Eye (tissue), 1 donor: ENCODE data around the gene SUN2.

Source experiments
- DNase-seq: peaks from one replicate; pipeline ENCODE4 v3.0.0-alpha.2; 2015

Gene SUN2

DNA sequence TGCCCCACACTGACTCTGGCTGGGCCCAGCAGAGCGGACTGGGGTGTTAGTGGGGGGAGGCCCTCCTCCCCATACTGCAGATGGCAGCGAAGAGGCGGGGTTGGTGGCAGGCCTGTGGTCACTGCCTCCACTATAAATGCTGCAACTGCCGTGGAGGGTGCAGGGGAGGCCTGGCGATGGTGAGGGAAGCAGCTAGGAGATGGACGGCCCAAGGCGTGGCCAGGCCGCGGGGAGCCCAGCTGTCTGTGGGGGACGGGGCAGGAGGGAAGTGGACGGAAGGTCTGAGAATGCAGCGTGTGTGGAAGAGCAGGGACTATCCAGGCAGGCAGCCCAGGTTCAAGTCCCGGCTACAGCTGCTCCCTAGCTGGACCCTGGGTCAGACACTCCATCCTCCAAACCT is 19.9 kb upstream of the SUN2 start:
- DNase-seq = no peak

GRCh38 chr22:38774496-38775166 is 18.8 kb upstream of the SUN2 start:
- no peak for DNase-seq

DNA sequence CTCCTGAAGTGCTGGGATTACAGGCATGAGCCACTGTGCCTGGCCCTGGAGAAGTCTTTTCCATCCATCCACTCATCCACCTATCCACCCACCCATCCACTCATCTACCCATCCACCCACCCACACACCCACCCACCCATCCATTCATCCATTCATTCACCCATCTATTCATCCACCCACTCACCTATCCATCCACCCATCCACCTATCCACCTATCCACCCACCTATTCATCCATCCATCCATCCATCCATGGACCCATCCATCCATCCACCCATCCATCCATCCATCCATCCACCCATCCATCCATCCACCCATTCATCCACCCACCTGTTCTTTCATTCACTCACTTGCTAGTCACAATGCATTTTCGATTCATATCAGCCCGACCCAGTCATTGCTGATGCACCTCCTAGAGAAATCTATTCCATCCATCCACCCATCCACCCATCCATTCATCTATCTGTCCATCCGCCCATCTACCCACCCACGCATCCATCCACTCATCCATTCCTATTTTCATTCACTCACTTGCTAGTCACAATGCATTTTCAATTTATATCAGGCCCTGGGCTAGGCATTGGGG is 17.7 kb upstream of the SUN2 start:
- no peak for DNase-seq

DNA sequence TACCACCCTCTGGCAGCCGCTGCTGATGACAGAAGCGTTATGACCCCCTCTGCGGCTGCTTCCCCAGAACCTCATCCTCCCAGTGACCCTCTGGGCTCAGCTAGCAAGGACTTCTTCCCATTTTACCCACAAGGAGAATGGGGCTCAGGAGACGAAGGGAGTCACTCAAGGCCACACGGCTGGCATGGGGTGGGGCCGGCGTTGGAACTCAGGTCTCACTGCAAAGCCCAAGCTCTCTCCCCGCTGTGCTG is 16.8 kb upstream of the SUN2 start:
- DNase-seq = no peak

DNA sequence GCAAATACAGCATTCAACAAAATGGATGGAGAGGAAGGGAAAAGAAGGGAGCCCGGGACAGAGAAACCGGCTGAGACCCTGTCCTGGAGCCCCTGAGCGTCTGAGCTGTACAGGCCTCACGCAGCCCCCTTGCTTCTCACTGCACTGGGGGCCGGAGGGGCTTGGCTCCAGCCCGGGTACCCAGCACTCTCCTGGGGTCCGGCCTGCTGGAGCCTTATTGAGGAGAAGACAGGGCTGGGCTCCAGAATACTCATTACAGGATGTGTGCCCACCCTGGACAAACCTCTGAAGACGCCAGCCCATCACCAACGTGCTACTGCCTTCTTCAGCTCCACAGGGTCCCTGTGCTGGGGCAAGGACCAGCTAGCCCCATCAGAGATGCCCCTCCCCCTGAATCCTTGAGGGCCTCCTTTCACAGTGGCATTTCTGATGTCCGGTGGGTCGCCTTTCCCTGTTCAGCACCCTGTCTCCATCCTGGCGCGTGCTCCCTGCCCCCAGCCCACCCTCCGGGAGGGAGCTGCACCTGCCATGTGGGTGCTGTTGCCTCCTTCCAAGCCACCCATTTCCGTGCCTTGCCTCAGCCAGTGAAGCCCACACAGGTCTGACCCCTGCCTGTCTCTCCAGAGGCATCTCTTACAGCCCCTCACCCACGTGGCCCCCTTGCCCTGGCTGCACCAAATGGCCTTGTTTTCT is 14.6 kb upstream of the SUN2 start:
- DNase-seq = no peak

DNA sequence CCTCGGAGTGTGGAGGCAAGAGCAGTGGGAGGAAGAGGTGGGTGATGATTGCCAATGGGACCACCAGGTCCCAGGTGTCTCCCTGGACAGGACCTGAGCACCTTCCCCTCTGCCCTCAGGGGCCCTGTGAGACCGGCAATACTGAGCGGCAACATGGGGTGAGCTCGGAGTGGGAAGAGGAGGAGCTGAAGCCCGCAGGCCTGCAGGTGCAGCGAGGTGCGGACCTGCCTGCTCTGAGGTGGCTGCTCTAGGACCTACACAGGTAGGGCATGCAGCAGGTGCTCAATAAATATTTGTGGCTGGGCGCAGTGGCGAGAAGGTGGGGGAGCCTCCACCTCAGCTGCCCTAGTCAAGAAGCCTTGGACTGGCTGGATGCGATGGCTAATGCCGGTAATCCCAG is 12.2 kb upstream of the SUN2 start:
- DNase-seq = no peak

GRCh38 chr22:38767313-38767712 is 11.5 kb upstream of the SUN2 start:
- no peak for DNase-seq

DNA sequence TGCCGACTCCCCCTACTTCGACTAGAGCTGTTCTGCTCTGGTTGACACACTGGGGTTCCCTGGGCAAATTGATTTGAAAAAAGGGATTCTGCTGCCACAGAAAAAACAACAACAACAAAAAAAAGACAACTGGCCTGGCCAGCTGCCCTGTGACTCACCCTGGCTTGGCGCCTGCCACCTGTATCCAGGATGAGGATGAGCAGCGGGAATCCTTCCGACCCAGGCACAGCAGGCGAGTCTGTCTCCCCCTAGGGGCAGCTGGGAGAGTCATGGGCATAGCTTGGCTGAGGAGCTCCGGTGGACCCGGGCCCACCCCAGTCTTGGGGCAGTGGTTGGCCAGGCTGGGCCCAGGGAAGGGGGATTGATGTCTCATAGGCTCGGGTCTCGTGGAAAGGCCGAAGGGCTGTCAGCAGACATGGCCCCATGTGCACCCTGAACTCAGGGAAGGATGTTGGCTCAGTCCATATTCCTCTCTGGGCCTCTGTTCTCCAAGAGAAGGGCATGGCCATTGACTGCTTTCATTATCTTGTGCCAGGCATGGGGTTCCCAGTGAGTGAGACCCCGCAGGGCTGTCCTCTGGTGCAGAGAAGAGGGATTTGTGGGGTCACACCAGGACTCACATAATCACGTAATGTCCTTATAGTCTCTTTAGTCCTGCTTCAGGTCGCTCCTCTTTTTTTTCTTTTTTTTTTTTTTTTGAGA is 10.4 kb upstream of the SUN2 start:
- peak; percentile 72 for DNase-seq

DNA sequence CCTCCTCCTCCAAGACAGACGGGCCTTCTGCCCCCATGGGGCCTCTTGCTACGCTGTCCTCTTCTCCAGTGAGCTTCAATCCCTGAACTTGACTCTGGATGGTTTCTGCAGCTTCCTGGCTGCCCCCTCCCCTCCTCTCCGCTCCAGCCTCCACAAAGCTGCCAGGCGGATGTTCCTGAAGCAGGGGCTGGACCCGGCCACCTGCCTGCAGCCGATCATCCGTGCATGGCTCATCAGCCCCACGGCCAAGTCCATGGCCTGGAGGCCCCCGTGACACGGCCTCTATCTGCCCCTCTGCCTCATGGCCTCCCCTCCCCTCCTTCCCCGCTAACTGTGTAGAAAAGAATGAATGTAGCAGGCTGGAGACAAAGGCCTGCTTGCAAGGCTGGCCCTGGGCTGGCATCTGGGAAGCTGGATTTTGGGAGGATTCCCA is 6.8 kb upstream of the SUN2 start:
- peak; percentile 79 for DNase-seq

DNA sequence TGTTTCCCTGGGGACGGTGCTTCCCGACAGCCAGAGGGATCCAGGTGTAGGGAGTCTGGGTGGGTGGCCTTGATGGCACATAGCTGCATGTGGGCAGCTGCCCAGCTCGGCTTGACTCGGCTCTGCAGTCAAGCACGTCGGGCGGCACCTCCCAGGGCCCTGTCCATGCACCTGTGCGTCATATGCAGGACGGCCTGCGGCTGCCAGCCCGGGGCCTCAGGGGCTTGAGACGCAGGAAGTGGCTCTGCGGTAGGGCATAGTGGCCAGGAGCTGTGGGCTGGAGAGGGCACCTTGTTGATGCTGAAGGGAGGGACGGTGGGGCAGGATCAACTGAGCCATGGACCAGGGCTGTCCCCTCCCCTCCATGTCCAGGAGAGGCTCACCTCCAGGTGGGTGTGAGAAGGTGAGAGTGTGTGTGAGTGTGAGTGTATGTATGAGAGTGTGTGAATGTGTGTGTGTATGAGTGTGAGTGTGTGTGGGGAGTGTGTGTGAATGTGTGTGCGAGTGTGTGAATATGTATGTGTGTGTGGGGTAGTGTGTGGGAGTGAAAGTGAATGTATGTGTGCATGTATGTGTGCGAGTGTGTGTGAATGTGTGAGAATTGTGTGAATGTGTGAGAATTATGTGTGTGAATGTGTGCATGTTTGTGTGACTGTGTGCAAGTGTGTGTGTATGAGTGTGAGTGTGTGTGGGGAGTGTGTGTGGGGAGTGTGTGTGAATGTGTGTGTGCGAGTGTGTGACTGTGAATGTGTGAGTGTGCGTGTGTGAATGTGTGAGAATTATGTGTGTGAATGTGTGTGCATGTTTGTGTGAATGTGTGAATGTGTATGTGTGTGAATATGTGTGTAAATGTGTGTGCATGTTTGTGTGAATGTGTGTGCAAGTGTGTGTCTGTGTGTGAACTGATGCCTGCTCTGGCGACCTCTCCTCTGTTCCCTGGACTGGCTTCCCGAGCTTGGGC is 5.7 kb upstream of the SUN2 start:
- no peak for DNase-seq

- peak; percentile 72 for DNase-seq
These were observed 4.8 kb upstream of the SUN2 start for GRCh38 chr22:38760477-38761201.

DNA sequence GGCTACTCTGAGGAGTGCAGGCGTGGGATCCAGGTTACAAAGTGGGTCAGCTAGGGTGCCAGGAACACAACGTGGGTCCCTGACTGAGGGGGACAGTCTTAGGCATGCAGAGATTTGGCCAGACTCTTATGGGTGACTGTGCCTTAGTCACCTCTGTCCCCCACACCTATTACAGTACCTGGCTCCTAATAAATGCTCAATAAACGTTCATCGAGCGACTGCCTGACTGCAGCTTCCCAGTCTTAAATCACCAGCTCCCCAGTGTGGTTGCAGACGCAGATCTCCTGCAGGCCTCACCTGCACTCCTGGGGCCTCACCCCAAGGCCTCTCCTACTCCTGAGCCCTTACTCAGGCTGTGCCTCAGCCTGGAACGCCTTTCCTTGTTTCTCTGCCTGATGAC is 3.2 kb upstream of the SUN2 start:
- DNase-seq = no peak

GRCh38 chr22:38758276-38758945 is 2.6 kb upstream of the SUN2 start:
- peak; percentile 56 for DNase-seq

DNA sequence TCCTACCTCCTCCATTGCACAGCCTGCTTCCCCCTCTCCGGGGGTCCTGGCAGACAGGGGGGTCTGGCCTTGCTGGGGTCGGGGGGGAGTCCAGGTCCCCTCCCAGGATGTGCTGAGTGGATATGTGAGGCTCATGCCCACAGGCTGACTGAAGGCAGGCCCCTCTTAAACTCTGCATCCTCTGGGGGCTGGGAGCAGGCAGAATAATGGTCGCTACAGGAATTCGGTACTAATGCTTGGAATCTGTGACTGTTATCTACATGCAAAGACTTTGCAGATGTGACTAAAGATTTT is 1.6 kb upstream of the SUN2 start:
- no peak for DNase-seq

GRCh38 chr22:38756711-38757463 is 1.1 kb upstream of the SUN2 start:
- peak; percentile 23 for DNase-seq

DNA sequence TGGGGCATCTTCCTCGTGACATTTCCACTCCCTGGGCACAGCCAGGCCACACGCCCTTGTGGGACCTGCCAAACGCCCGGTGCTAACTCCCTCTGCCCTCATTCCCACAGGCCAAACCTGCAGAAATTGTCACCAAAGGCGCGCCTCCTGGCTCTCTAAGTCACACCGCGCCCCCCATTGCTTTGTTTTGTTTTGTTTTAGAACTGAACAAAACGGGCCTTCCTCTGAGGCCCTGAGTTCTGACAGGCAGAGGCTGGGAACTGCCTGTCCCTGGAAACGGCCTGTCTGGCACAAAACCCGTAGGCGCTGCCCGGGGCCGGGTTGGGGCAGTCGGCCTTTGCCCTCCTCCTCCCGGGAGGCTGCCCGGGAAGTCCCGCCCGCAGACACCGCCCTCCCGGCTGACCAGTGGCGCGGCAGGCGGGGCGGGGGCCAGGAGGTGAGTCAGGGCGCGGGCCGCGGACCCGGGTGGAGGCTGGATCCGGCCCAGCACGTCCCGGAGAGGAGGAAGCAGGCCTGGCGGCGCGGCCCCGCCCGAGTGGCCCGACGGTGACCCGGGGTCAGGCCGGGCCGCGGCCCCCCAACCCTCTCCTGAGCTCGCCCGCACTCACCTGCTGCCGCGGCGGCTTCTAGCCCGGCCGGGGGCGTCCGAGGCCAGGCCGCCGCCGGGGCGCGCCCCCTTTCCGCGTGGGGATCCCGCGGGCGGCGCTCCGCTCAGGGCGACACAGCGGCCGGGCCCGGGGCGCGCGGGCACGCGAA is 465 bp downstream of the SUN2 start:
- DNase-seq = peak; percentile 73

- no peak for DNase-seq
These were observed 1.0 kb downstream of the SUN2 start for GRCh38 chr22:38754751-38755154.

- DNase-seq = no peak
These were observed 1.6 kb downstream of the SUN2 start for GRCh38 chr22:38753948-38754750.
